IMR-90 (cell line): Measurements from ENCODE around the gene MBOAT2.

Source experiments
- BHLHE40 ChIP-seq: fragments of 150-350 bp; IDR thresholded peaks from 2 replicates; pipeline ENCODE4 v1.6.1; 2016; ENCODE audit warnings: mild to moderate bottlenecking, low read depth, low read length
- CEBPB ChIP-seq: IDR thresholded peaks from 2 replicates; pipeline ENCODE4 v1.6.1; 2012; ENCODE audit warnings: low read depth, low read length, improper control_type of control experiment
- CHD1 ChIP-seq: IDR thresholded peaks from 2 replicates; pipeline ENCODE4 v1.6.1; 2012; ENCODE audit warnings: low read depth, low read length, improper control_type of control experiment
- CTCF ChIP-seq: conservative IDR thresholded peaks from 2 replicates; pipeline ENCODE4 v1.5.1; 2012; ENCODE audit warnings: mild to moderate bottlenecking, low read depth, low read length, improper control_type of control experiment
- FOS ChIP-seq: fragments of 150-350 bp; IDR thresholded peaks from 2 replicates; pipeline ENCODE4 v1.6.1; 2016; ENCODE audit warnings: low read depth, low read length
- MXI1 ChIP-seq: IDR thresholded peaks from 2 replicates; pipeline ENCODE4 v1.6.1; 2012; ENCODE audit warnings: low read depth, mild to moderate bottlenecking, low read length, moderate library complexity, borderline replicate concordance
- NFE2L2 ChIP-seq: fragments of 150-350 bp; IDR thresholded peaks from 2 replicates; pipeline ENCODE4 v1.6.1; 2016; ENCODE audit warnings: low read depth, mild to moderate bottlenecking, low read length
- POLR2A ChIP-seq: IDR thresholded peaks from 2 replicates; pipeline ENCODE4 v1.6.1; 2012; ENCODE audit warnings: mild to moderate bottlenecking, low read depth, low read length
- RAD21 ChIP-seq: IDR thresholded peaks from 2 replicates; pipeline ENCODE4 v1.6.1; 2012; ENCODE audit warnings: low read length, improper control_type of control experiment
- RCOR1 ChIP-seq: IDR thresholded peaks from 2 replicates; pipeline ENCODE4 v1.6.1; 2012; ENCODE audit warnings: mild to moderate bottlenecking, low read length, improper control_type of control experiment; ENCODE audit not compliant: insufficient replicate concordance
- RFX5 ChIP-seq: IDR thresholded peaks from 2 replicates; pipeline ENCODE4 v1.8.0; 2012; ENCODE audit warnings: low read depth, mild to moderate bottlenecking, low read length, moderate library complexity
- SMC3 ChIP-seq: fragments of 150-350 bp; IDR thresholded peaks from 2 replicates; pipeline ENCODE4 v1.6.1; 2016; ENCODE audit warnings: low read depth, mild to moderate bottlenecking, antibody characterized with exemption, low read length, moderate library complexity
- USF2 ChIP-seq: fragments of 150-350 bp; IDR thresholded peaks from 2 replicates; pipeline ENCODE4 v1.6.1; 2017; ENCODE audit warnings: mild to moderate bottlenecking, antibody characterized with exemption, low read length, low read depth

GRCh38 chr2:8888963-8889362, 114.5 kb downstream of the MBOAT2 start:
- TF ChIP-seq CTCF (no peak), POLR2A (no peak), RFX5 (no peak), CEBPB (no peak), RAD21 (no peak), SMC3 (no peak), MXI1 (no peak), BHLHE40 (no peak), USF2 (no peak), CHD1 (no peak), RCOR1 (no peak), NFE2L2 (no peak), FOS (no peak)
